K562 (cell line): ENCODE data around the gene APOM. TPM values are rescaled to one million over a fixed set of nuclear protein-coding genes. Genes with fewer than 3 reads are reported as not detected.
A peak's percentile ranks its signal among the peaks of the same experiment; 100 is the strongest.

Experiments used
- ATF7 ChIP-seq: fragments of 450-650 bp; IDR thresholded peaks from 2 replicates; pipeline ENCODE4 v1.7.1; 2014; ENCODE audit warnings: mild to moderate bottlenecking, moderate library complexity
- CREB3L1 ChIP-seq: fragments of 450-650 bp; IDR thresholded peaks from 2 replicates; pipeline ENCODE4 v1.6.1; 2014; ENCODE audit warnings: low read depth, mild to moderate bottlenecking, moderate library complexity, borderline replicate concordance
- ELK1 ChIP-seq: sonication (generic); formaldehyde crosslinking; IDR thresholded peaks from 2 replicates; pipeline ENCODE4 v1.8.1; 2022; ENCODE audit warnings: missing genetic modification reagents
- ETV5 ChIP-seq: sonication (generic); formaldehyde crosslinking; IDR thresholded peaks from 2 replicates; pipeline ENCODE4 v1.4.0; 2020; ENCODE audit warnings: low read depth, mild to moderate bottlenecking, missing genetic modification reagents
- FOSL1 ChIP-seq: fragments of 200-800 bp; sonication (Bioruptor generic); conservative IDR thresholded peaks from 2 replicates; pipeline ENCODE4 v1.6.1; 2016; ENCODE audit warnings: missing genetic modification characterization, missing compliant biosample characterization
- FOXK2 ChIP-seq, 2 experiments: fragments of 450-650 bp; IDR thresholded peaks in 1 of 2; conservative IDR thresholded peaks in 1 of 2; 2 replicates each; pipeline ENCODE4 v1.6.1; 2016; ENCODE audit warnings: low read depth in 2 of 2, mild to moderate bottlenecking in 1 of 2
- KDM5B ChIP-seq: fragments of 200-600 bp; sonication (generic); IDR thresholded peaks from 2 replicates; pipeline ENCODE4 v1.6.1; 2012; ENCODE audit warnings: low read depth, mild to moderate bottlenecking, moderate library complexity, low read length, control low read depth, inconsistent platforms; ENCODE audit not compliant: insufficient replicate concordance
- MCM5 ChIP-seq: fragments of 450-650 bp; IDR thresholded peaks from 2 replicates; pipeline ENCODE4 v1.6.1; 2016; ENCODE audit warnings: low read depth
- MIER1 ChIP-seq: fragments of 450-650 bp; IDR thresholded peaks from 2 replicates; pipeline ENCODE4 v1.6.1; 2016; ENCODE audit warnings: antibody characterized with exemption, mild to moderate bottlenecking, low read depth
- MTA3 ChIP-seq: fragments of 450-650 bp; formaldehyde crosslinking; IDR thresholded peaks from 2 replicates; pipeline ENCODE4 v1.6.1; 2017; ENCODE audit warnings: mild to moderate bottlenecking, borderline replicate concordance
- PBX2 ChIP-seq, 2 experiments: IDR thresholded peaks in 1 of 2; conservative IDR thresholded peaks in 1 of 2; 2 replicates each; pipeline ENCODE4 v1.6.1; 2016; ENCODE audit warnings: low read depth in 2 of 2, mild to moderate bottlenecking in 1 of 2, missing compliant biosample characterization in 1 of 2, missing genetic modification characterization in 1 of 2, moderate library complexity in 1 of 2
- PKNOX1 ChIP-seq: fragments of 450-650 bp; IDR thresholded peaks from 2 replicates; pipeline ENCODE4 v1.6.1; 2016
- SMAD1 ChIP-seq: fragments of 150-350 bp; IDR thresholded peaks from 2 replicates; pipeline ENCODE4 v1.6.1; 2014; ENCODE audit warnings: low read length, low read depth; ENCODE audit not compliant: partially characterized antibody
- SMAD2 ChIP-seq: fragments of 150-350 bp; IDR thresholded peaks from 2 replicates; pipeline ENCODE4 v1.6.1; 2014; ENCODE audit warnings: low read depth, mild to moderate bottlenecking, low read length
- SMAD4 ChIP-seq: fragments of 250-450 bp; sonication (Bioruptor Pico); conservative IDR thresholded peaks from 2 replicates; pipeline ENCODE4 v1.8.0; 2021; ENCODE audit warnings: inconsistent platforms, mild to moderate bottlenecking, moderate library complexity
- SOX6 ChIP-seq: fragments of 450-650 bp; IDR thresholded peaks from 2 replicates; pipeline ENCODE4 v1.6.1; 2014; ENCODE audit warnings: mild to moderate bottlenecking
- STAT5A ChIP-seq: IDR thresholded peaks from 2 replicates; pipeline ENCODE4 v1.6.1; 2012; ENCODE audit warnings: low read length, inconsistent platforms, borderline replicate concordance
- TCF15 ChIP-seq: fragments of 250-450 bp; sonication (Bioruptor Pico); IDR thresholded peaks from 2 replicates; pipeline ENCODE4 v1.8.0; 2022; ENCODE audit warnings: moderate library complexity, mild to moderate bottlenecking, inconsistent platforms
- ZNF436 ChIP-seq: fragments of 250-450, 450-650 bp; sonication (Bioruptor Pico); formaldehyde crosslinking; IDR thresholded peaks from 2 replicates; pipeline ENCODE4 v1.7.0; 2020; ENCODE audit warnings: mild to moderate bottlenecking
- ZNF57 ChIP-seq: fragments of 450-650 bp; formaldehyde crosslinking; IDR thresholded peaks from 2 replicates; pipeline ENCODE4 v1.4.0; 2020; ENCODE audit warnings: mild to moderate bottlenecking, moderate library complexity
- polyA plus RNA-seq, 8 experiments: library from polyadenylated mRNA; depleted of rRNA in 4 of 8; stranded (reverse) in 5 of 8; unstranded in 3 of 8; fragments of >200 nt; fragmentation: Nextera tagmentation in 2 of 8; fragmentation: Illumina TruSeq in 1 of 8; extraction: Ambion mirVana in 2 of 8; extraction: Trizol in 1 of 8; gene quantifications; 2 replicates each; pipeline versions ENCODE4 v1.2.1 to v1.2.3, GENCODE V29; 2011 to 2014; ENCODE audit warnings: inconsistent platforms in 1 of 8, missing spikeins in 1 of 8
- total RNA-seq, 7 experiments: library from RNA; depleted of rRNA in 6 of 7; stranded (reverse); fragments of >200 nt in 6 of 7; fragmentation: Illumina TruSeq in 2 of 7; extraction: Trizol in 2 of 7; gene quantifications; 2 replicates each; pipeline versions ENCODE4 v1.2.1 to v1.2.3, GENCODE V29; 2011 to 2021; ENCODE audit warnings: low replicate concordance in 1 of 7

The APOM gene
- total and polyA plus RNA-seq, 9 of the 15 experiments (the other 6 are each of a cell fraction or from before 2014, with no cell fraction given): 5.7 to 24.3 (median 10.4) TPM

GRCh38 chr6:31676904-31677303 is 21.2 kb downstream of the APOM start (continued):
- TF ChIP-seq ELK1 (CRISPR knock-in tag): no peak
- TF ChIP-seq SMAD2: no peak
- TF ChIP-seq ZNF436: no peak
- TF ChIP-seq SOX6: no peak
- TF ChIP-seq MCM5: no peak
- peak; percentile 29; the same call in 1 of the 2 replicates for TF ChIP-seq MTA3
- TF ChIP-seq ZNF57 (CRISPR knock-in tag): no peak
- TF ChIP-seq MIER1: no peak
- TF ChIP-seq SMAD4 (CRISPR knock-in tag): peak; percentile 51
- TF ChIP-seq FOXK2 (conservative IDR thresholded peaks at IDR 0.05 in 1 of 2, IDR thresholded peaks at IDR 0.05 in 1 of 2; ENCODE audit: low read depth in 2 of 2): no peak
- TF ChIP-seq ATF7: peak; percentile 94
- peak; percentile 12 for TF ChIP-seq KDM5B
- no peak for TF ChIP-seq STAT5A
- peak; percentile 55; the same call in 1 of the 2 replicates for TF ChIP-seq PBX2 (CRISPR knock-in tag; IDR thresholded peaks at IDR 0.05; ENCODE audit: low read depth)
- peak; percentile 90 for TF ChIP-seq PBX2 (tag; conservative IDR thresholded peaks at IDR 0.05; ENCODE audit: low read depth)
- TF ChIP-seq CREB3L1: no peak
- peak; percentile 96 for TF ChIP-seq PKNOX1
- TF ChIP-seq TCF15 (CRISPR knock-in tag): 0 out of 2 replicates have a peak, but pooled peaks have one; percentile 35
- no peak for TF ChIP-seq ETV5 (CRISPR knock-in tag)
- TF ChIP-seq SMAD1: no peak
- TF ChIP-seq FOSL1 (tag): peak; percentile 63; the same call in 1 of the 2 replicates
